CD4-positive, alpha-beta T cell treated with Interleukin-6 for 4 hours (primary cell): ENCODE results near the gene PHACTR4.
A peak's percentile ranks its signal among the peaks of the same experiment; 100 is the strongest.
"Not testable (repeated sequence)": the region's sequence is repeated elsewhere in the genome, so short reads cannot be mapped to it uniquely, and the experiment has no call there.

Experiments used
- DNase-seq: peaks from one replicate; pipeline ENCODE4 v3.0.0-alpha.2; 2020; ENCODE audit warnings: mixed read lengths

The PHACTR4 gene

GRCh38 chr1:28506907-28507246, 137.3 kb downstream of the PHACTR4 start:
- no peak for DNase-seq

DNA sequence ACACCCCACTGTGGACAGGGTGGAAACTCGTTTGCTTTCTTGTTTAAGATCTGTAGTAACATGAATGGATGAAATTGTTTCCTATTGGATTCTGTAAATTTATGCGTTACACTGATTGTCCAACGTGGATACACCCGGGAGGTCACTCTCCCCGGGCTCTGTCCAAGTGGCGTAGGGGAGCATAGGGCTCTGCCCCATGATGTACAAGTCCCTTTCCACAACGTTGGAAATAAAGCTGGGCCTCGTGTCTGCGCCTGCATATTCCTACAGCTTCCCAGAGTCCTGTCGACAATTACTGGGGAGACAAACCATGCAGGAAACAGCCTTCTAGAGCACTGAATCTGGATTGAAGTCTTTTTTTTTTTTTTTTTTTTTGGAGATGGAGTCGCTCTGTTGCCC, 137.7 kb downstream of the PHACTR4 start:
- DNase-seq: no peak

DNA sequence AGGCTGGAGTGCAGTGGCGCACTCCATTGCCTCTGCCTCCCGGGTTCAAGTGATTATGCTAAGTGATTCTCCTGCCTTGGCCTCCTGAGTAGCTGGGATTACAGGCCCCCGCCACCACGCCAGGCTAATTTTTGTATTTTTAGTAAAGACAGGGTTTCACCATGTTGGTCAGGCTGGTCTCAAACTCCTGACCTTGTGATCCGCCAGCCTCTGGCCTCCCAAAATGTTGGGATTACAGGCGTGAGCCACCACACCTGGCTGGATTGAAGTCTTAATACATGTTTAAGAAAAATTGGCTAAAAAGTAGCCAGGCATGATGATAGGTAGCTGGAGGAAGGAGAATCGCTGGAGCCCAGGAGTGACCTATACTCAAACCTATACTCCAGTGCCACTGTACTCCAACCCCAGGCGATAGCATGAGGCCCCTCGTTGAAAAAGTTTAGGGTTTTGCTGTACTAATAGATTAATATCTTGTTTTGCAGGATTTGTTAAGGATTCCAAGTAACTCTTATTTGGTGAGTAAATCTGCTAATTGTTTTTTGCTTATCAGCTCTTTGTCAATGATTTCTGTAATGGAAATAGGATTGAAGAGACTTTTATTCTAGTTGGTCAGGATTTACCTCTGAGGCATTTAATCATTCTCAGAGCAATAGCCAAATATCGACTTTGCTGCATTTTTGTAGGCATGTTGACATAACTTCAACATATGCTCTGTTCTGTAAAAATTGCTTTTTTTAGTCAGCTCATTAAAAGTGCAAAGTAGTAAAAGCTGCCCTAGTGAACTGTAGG, 138.3 kb downstream of the PHACTR4 start:
- DNase-seq: no peak

DNA sequence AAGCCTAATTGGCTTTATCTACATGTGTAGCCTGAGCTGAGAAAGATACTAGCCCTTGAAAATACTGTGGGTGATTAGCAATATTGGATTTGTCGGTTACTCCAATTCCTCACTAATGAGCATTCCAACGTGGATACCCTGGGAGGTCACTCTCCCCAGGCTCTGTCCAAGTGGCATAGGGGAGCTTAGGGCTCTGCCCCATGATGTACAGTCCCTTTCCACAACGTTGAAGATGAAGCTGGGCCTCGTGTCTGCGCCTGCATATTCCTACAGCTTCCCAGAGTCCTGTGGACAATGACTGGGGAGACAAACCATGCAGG, 138.9 kb downstream of the PHACTR4 start:
- no peak for DNase-seq

DNA sequence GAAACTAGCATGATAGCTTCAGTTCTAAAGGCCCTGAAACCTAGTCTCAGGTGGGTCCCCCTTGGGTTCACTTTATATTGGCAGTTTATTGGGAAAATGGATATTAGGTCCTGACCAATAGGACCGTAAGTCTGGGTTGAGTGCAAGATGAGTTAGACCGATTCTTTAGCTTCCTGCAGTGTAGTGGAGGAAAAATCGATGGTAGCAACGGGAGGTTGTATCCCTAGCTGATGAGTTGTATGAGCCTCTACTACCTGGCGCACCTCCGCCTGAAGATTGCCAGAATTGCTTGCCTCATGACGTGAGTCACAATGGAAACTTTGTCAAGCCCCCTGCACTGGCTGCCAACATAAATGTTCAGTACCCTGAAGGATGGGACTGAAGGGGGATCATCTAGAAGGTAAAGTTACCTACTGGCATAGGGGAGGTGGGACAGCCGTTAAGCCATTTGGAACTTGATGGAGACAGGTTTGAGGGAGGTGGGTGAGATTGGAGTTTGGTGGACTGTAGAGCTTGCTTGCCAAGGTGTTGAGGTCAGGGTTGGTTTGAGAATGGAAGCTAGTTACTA, 140.2 kb downstream of the PHACTR4 start:
- DNase-seq: peak; percentile 27

DNA sequence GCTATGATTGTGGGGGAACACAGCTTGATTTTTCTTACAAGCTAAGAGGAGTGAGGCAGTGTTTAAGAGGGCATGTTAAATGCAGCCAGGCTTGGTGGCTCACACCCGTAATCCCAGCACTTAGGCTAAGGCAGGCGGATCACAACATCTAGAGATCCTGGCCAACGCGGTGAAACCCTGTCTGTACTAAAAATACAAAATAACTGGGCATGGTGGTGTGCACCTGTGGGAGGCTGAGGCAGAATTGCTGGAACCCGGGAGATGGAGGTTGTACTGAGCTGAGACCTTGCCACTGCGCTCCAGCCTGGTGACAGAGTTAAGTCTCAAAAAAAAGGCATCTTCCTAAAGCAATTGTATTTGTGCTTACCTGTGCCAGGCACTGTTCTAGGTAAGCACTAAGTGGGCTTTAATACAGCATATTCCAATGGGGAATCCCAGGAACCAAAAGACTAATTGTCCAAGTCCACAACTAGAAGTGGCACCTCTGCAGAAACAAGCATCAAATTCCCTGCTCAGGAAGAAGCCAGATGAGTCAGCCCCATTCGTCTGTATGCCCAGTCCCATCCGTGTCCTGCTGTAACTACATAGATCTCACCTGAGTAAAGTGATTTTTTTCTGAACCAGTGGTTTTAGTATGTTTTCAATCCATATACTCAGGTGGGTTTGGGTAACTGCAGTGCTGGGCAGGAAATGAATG, 140.9 kb downstream of the PHACTR4 start:
- no peak for DNase-seq

DNA sequence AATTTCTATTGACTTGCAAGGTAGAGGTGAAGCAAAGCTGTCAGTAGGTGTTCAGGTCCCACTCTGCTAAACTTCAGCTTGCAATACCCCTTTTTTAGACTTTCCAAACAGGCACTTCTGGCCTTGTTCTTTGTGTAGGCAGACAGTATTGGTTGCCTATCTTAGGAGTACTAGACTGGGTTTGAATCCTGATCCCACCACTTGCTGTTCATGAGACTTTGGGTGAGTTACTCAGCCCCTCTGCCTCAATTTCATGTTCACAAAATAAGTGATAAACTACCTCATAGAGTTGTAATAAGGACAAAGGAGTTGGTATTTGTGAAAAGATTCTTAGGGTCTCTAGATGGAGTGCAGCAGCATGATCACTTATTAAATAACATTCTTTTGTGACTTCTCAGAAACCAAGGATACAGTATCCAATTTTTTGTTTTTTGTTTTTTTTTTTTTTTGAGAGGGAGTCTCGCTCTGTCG, 141.5 kb downstream of the PHACTR4 start:
- no peak for DNase-seq

GRCh38 chr1:28512058-28512611, 142.6 kb downstream of the PHACTR4 start:
- DNase-seq: no peak

- DNase-seq: not testable (repeated sequence)
Observed at GRCh38 chr1:28514445-28514933, 144.9 kb downstream of the PHACTR4 start.

DNA sequence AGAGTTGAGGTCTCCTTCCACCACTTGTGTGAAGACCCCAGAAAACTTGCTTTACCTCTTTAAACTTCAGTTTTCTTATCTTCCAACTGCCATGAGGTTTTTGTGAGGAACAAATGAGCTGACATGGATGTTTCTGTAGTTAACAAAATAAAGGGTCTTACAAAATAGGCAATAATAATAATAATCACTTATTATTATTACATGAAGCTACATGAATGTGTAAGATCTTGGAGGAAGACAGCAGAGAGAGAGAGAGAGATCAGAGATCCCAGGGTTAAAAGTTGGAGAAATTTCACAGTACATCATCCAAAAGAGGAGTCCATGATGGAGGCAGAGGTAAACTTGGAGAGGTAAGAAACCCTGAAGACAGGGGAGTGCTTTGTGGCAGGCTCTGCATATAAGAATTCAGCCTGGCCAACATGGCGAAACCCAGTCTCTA, 147.0 kb downstream of the PHACTR4 start:
- no peak for DNase-seq

DNA sequence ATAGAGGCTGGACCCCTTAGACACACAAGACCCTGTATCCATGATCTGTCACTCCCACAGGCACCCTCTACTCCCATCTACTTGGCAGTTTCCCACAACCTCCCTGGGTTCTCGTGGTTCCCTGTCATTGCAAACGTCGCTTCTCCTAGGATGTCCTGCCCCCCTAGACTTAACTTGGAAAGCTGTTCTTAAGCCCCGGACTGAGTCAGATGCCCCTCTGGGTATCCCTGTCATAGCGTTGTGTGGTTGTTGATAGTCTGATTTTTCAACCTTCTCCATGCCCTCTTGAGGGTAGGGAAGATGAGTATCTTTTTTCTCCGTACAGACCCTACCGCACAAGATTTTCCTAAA, 148.1 kb downstream of the PHACTR4 start:
- no peak for DNase-seq

- DNase-seq: peak; percentile 90
Observed at GRCh38 chr1:28518000-28518744, 148.6 kb downstream of the PHACTR4 start.

DNA sequence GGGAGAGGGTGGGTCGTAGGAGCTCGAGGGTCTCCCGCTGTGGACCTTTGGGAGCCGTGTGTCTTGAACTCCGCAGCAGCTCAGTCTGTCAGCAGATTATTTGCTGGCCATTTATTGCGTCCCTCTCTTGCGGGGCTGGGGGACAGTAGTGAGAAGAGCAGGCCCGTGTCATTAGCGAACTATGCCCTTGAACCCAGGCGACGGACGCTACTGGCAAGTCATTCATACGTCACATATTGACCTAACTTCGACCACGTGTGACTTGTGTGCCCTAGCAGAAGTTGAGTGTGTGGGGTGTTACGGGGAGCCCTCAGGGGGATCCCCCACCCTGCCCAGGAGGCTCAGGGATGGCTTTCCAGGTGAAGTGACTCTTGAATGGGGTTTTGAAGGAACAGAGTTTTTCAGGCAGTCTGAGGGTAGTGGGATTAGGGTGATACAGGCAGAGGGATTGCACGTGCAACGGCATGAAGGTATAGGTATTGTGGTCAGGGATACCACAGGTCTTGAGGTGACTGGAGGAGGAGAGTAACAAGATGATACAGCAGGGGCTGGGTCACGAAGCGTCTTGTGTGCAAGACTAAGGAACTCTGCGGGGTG, 149.3 kb downstream of the PHACTR4 start:
- no peak for DNase-seq

DNA sequence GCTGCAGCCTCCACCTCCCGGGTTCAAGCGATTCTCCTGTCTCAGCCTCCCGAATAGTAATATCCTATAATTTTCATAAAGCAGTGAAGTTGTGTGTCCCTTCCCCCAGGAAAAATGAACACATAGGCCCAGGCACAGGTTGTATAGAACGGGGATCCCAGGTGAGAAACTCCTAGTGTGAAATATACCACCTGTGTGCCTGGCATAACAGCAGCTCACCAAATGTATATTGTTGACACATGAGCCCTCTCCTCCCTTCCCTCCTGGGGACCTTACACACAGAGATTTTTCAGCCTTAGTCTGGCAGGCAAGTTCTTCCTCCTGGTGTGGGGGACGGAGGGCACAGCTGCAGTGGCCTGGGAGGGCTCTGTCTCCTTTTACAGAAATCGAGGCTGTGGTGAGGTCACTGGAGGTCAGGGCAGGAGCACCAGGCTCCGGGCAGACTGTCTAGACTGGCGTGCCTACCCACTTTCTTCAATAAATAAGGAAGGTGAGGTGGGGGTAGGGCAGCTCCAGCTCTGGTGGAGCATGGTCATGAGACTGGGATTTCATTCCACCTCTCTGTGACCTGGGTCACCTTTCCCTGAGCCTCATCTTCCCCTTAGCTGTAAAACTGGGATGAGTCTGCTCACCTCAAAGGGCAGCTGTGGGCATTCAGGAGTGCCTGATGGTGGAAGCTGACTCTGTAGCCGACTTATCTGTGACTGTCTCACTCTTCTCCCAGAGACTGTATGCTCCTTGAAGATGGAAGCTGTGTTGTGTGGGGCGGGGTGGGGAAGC, 150.6 kb downstream of the PHACTR4 start:
- no peak for DNase-seq

DNA sequence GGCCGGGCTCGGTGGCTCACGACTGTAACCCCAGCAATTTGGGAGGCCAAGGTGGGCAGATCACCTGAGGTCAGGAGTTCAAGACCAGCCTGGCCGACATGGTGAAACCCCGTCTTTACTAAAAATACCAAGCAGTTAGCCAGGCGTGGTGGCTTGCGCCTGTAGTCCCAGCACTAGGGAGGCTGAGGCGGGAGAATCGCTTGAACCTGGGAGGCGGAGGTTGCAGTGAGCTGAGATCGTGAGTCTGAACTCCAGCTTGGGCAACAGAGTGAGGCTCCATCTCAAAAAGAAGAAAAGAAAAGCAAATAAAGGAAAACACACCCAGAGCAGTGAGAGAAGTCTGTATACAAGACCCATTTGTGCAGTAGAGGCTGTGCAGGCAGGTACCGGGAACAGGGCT, 151.3 kb downstream of the PHACTR4 start:
- DNase-seq: not testable (repeated sequence)

GRCh38 chr1:28521502-28522164, 152.1 kb downstream of the PHACTR4 start:
- DNase-seq: no peak

GRCh38 chr1:28522537-28522936, 153.0 kb downstream of the PHACTR4 start:
- not testable (repeated sequence) for DNase-seq

GRCh38 chr1:28525002-28525642, 155.6 kb downstream of the PHACTR4 start:
- not testable (repeated sequence) for DNase-seq

DNA sequence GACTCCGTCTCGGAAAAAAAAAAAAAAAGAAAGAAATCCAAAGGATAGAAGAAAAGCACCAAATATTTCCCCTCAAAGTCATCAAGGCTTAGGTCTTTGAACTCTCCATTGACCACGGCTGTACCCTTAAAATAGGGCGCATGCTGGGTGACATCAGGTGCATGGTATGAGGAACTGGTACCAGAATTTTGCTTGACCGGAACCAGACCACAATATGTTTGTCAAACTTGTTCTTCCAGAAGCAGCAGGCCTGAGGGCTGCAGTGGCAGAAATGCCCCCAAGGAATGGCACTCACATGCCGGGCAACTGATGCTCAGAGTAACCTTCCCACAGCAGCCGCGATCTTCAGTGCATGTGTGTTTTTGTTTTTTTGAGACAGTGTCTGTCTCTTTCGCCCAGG, 157.3 kb downstream of the PHACTR4 start:
- no peak for DNase-seq

DNA sequence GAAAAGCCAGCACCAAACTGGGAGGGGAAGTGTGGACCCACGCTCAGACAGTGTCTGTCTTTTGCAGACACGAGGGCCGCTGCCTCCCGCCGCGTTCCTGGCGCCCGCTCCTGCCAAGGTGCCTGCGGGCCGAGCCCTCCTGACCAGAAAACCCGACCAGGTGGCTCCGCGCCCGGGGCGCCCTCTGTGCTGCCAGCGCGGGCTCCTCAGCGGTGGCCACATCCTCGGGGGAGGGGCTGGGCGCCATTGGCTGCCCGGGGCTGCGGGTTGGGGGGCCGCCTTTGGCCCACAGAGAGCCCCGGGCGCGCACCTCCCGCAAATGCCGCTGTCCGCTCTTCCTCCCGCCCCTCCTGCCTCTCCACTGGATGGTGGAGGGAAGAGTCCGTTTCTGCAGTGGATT, 160.9 kb downstream of the PHACTR4 start:
- DNase-seq: no peak

GRCh38 chr1:28534671-28535070, 165.1 kb downstream of the PHACTR4 start:
- no peak for DNase-seq
